ENCODE measurements around the gene FBXO7. TPM values are rescaled to one million over a fixed set of nuclear protein-coding genes. Genes with fewer than 3 reads are reported as not detected.

FBXO7 gene
- total and polyA plus RNA-seq, 2 experiments from 2014 or later, result 38.6 to 68.5 TPM

DNA sequence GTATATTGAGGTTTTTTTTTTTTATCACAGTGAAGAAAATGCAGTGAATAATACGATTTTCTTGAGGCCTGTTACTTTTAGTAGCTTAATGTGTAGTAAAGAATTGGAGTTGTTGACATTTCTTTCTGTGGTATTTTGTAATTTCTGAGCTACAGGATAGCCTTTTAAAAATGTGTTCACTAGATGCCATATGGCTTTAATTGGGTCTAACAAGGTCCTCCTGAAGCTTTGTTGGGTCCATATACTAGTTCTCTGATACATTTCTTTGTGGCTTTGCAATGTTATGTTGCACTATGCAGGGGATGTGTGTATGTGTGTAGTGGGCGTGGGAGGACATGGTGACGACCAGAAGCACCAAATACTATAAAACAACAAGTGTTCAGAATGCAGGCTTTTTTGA, 25.1 kb downstream of the FBXO7 start (continued):
- no peak for TF ChIP-seq ZNF114 (CRISPR knock-in tag; IDR thresholded peaks at IDR 0.05)

DNA sequence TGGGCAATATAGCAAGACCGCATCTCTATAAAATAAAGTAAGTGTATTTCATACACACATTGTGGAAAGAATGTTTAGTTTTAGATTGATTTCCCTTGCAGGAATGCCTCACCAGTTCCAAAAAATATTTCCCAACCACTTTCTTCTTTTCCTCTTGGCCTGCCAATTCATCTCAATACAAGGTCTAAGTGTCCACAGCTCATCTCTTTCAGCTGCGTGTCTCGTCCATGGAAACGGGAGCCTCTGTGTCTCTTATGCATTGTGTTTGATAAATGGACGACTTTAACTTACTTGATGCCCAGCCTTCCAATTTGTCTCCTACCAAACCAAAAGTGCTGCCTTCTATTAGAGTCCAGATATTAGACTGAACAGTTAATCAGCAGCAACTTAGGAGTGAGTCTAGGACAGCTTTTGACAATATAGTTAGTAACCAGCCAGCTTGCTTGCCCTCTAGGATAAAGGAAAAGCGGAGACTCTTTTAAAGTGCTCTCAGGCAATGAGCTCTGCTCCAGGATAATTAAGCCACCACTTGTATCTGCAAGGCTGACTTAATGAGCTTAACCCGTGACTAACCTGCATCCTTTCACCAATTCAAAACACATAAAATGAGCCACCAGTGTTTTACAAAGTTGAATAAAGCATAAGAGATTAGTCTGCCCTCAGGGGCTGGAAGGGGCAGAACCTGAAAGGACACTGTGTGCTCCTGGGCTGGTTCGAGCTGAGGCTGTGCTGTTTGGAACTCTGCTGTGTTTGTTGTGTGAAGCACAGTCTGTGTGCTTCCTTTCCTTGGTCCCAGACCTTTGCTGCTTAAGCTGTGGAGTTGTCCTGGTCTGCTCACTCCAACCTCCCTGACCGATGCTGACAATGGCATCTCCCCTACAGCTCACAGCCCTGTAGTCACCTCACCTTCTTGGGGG, 27.5 kb downstream of the FBXO7 start:
- no peak overlapping the region for H3K4me3 ChIP-seq
- Mint-ChIP-seq H3K27ac (no peak overlapping the region), H3K4me3 (no peak overlapping the region), H3K36me3 (ENCODE audit: low read depth) (peaks cover 13% of the 10 kb centered on the region; the same call in 2 of the 3 replicates), H3K9me3 (no peaks in the 10 kb centered on the region), H3K27me3 (ENCODE audit: insufficient read depth, low read depth, poor library complexity) (peaks cover 7% of the 10 kb centered on the region), H3K4me1 (peaks cover 15% of the 10 kb centered on the region)
- no peak overlapping the region for H3K27ac ChIP-seq (ENCODE audit: low read depth)
- H3K36me3 ChIP-seq (ENCODE audit: insufficient read depth), result peaks cover 4% of the 10 kb centered on the region; the same call in 1 of the 2 replicates
- H3K9me2 ChIP-seq (ENCODE audit: insufficient read depth), result no peaks in the 10 kb centered on the region
- no peaks in the 10 kb centered on the region for H3K27me3 ChIP-seq (ENCODE audit: insufficient read depth)
- peak; percentile 5 for DNase-seq (ENCODE audit: low spot score)
- peaks cover 6% of the 10 kb centered on the region; the same call in 1 of the 2 replicates for H3K4me1 ChIP-seq (ENCODE audit: insufficient read depth)
- no peak overlapping the region for H3K4me2 ChIP-seq
- no peaks in the 10 kb centered on the region for H3F3A ChIP-seq (replicated peaks; ENCODE audit: low read depth)
- H4K20me1 ChIP-seq (replicated peaks; ENCODE audit: insufficient read depth), result no peaks in the 10 kb centered on the region; the same call in 1 of the 2 replicates
- no peaks in the 10 kb centered on the region for H3K79me2 ChIP-seq (replicated peaks; ENCODE audit: insufficient read depth)
- peak; percentile 80 for ATAC-seq
- TF ChIP-seq, protein P1, sequence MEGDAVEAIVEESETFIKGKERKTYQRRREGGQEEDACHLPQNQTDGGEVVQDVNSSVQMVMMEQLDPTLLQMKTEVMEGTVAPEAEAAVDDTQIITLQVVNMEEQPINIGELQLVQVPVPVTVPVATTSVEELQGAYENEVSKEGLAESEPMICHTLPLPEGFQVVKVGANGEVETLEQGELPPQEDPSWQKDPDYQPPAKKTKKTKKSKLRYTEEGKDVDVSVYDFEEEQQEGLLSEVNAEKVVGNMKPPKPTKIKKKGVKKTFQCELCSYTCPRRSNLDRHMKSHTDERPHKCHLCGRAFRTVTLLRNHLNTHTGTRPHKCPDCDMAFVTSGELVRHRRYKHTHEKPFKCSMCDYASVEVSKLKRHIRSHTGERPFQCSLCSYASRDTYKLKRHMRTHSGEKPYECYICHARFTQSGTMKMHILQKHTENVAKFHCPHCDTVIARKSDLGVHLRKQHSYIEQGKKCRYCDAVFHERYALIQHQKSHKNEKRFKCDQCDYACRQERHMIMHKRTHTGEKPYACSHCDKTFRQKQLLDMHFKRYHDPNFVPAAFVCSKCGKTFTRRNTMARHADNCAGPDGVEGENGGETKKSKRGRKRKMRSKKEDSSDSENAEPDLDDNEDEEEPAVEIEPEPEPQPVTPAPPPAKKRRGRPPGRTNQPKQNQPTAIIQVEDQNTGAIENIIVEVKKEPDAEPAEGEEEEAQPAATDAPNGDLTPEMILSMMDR (conservative IDR thresholded peaks at IDR 0.05; ENCODE audit: low read depth in 2 of 2), result no peak
- no peak for TF ChIP-seq CREB1 (CRISPR knock-in tag; IDR thresholded peaks at IDR 0.05; ENCODE audit: low read depth)
- TF ChIP-seq ZNF331 (CRISPR knock-in tag; IDR thresholded peaks at IDR 0.05; ENCODE audit: low read depth), result no peak
- TF ChIP-seq, protein P2, sequence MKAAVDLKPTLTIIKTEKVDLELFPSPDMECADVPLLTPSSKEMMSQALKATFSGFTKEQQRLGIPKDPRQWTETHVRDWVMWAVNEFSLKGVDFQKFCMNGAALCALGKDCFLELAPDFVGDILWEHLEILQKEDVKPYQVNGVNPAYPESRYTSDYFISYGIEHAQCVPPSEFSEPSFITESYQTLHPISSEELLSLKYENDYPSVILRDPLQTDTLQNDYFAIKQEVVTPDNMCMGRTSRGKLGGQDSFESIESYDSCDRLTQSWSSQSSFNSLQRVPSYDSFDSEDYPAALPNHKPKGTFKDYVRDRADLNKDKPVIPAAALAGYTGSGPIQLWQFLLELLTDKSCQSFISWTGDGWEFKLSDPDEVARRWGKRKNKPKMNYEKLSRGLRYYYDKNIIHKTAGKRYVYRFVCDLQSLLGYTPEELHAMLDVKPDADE (IDR thresholded peaks at IDR 0.05), result no peak
- no peak overlapping the region for H2AFZ ChIP-seq

DNA sequence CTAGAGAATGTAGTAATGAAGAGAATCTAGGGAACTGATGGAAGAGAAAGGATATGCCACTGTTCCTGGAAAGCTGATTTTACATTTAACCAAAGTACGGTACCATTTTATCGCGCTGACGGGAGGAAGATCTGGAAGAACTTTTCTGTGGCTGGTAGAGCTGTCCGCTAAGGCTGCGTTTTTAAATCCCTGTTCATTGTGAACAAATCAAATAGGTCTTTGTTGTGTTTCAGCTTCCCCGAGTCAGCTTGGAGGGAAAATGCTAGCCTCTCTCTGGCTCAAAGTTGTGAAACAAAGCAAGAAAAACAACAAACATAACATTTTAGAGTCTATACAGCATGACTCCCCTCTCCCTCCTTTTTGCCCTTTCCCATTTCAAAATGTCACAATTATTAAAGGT, 34.4 kb downstream of the FBXO7 start:
- Mint-ChIP-seq H3K9me3 (no peaks in the 10 kb centered on the region), H3K27ac (no peak overlapping the region), H3K4me1 (peaks cover 11% of the 10 kb centered on the region; the same call in 2 of the 3 replicates), H3K4me3 (no peak overlapping the region), H3K27me3 (ENCODE audit: insufficient read depth, low read depth, poor library complexity) (peaks cover 5% of the 10 kb centered on the region), H3K36me3 (ENCODE audit: low read depth) (0 out of 3 replicates have a peak, but pooled peaks cover 2% of the 10 kb centered on the region)
- peak overlapping the region; percentile 45; the same call in 1 of the 2 replicates for H3K4me2 ChIP-seq
- no peaks in the 10 kb centered on the region for H4K20me1 ChIP-seq (replicated peaks; ENCODE audit: insufficient read depth)
- DNase-seq (ENCODE audit: low spot score), result no peak
- no peaks in the 10 kb centered on the region for H3F3A ChIP-seq (replicated peaks; ENCODE audit: low read depth)
- peaks cover 9% of the 10 kb centered on the region for H3K4me1 ChIP-seq (ENCODE audit: insufficient read depth)
- H3K27me3 ChIP-seq (ENCODE audit: insufficient read depth), result no peaks in the 10 kb centered on the region
- no peak overlapping the region for H3K4me3 ChIP-seq
- H3K9me2 ChIP-seq (ENCODE audit: insufficient read depth), result no peaks in the 10 kb centered on the region; the same call in 1 of the 2 replicates
- no peaks in the 10 kb centered on the region for H3K79me2 ChIP-seq (replicated peaks; ENCODE audit: insufficient read depth)
- no peak overlapping the region for H3K27ac ChIP-seq (ENCODE audit: low read depth)
- no peak for ATAC-seq
- no peak overlapping the region for H2AFZ ChIP-seq
- no peaks in the 10 kb centered on the region for H3K36me3 ChIP-seq (ENCODE audit: insufficient read depth)
- TF ChIP-seq ZNF114 (CRISPR knock-in tag; IDR thresholded peaks at IDR 0.05) (no peak), NANOG (IDR thresholded peaks at IDR 0.05; ENCODE audit: borderline replicate concordance) (no peak)
- TF ChIP-seq, protein P2 (IDR thresholded peaks at IDR 0.05), result no peak
- TF ChIP-seq, protein P1 (conservative IDR thresholded peaks at IDR 0.05; ENCODE audit: low read depth in 2 of 2), result no peak
